Measurements from ENCODE around the gene OR10G2.
"Not testable (repeated sequence)": the region's sequence is repeated elsewhere in the genome, so short reads cannot be mapped to it uniquely, and the experiment has no call there.

Gene OR10G2

GRCh38 chr14:21647380-21647779, 12.6 kb upstream of the OR10G2 start:
- H3K27me3 ChIP-seq (ENCODE audit: control insufficient read depth in 1 of 2, insufficient read depth in 2 of 2, low read length in 2 of 2): no peaks in the 10 kb centered on the region
- no peaks in the 10 kb centered on the region for H3K4me1 ChIP-seq (ENCODE audit: insufficient read depth, low read length)
- H3K4me3 ChIP-seq (ENCODE audit: low read depth in 1 of 2, low read length in 2 of 2): no peak overlapping the region
- no peak overlapping the region for H3K9ac ChIP-seq (ENCODE audit: low read length)
- H3K36me3 ChIP-seq (ENCODE audit: insufficient read depth, low read length): no peaks in the 10 kb centered on the region
- H3K27ac ChIP-seq (ENCODE audit: low read depth, low read length): no peak overlapping the region
- H3K9me3 ChIP-seq (ENCODE audit: low read length): no peaks in the 10 kb centered on the region

GRCh38 chr14:21643407-21643806, 8.7 kb upstream of the OR10G2 start:
- H3K9me3 ChIP-seq (ENCODE audit: low read length): no peaks in the 10 kb centered on the region
- no peaks in the 10 kb centered on the region for H3K27me3 ChIP-seq (ENCODE audit: control insufficient read depth in 1 of 2, insufficient read depth in 2 of 2, low read length in 2 of 2)
- H3K4me1 ChIP-seq (ENCODE audit: insufficient read depth, low read length): no peaks in the 10 kb centered on the region
- H3K4me3 ChIP-seq (ENCODE audit: low read depth in 1 of 2, low read length in 2 of 2): no peak overlapping the region
- no peak overlapping the region for H3K9ac ChIP-seq (ENCODE audit: low read length)
- no peak overlapping the region for H3K27ac ChIP-seq (ENCODE audit: low read depth, low read length)
- no peaks in the 10 kb centered on the region for H3K36me3 ChIP-seq (ENCODE audit: insufficient read depth, low read length)

- no peak overlapping the region for H3K4me3 ChIP-seq (ENCODE audit: low read depth in 1 of 2, low read length in 2 of 2)
- no peak overlapping the region for H3K27ac ChIP-seq (ENCODE audit: low read depth, low read length)
- no peaks in the 10 kb centered on the region for H3K36me3 ChIP-seq (ENCODE audit: insufficient read depth, low read length)
These were observed 7.9 kb upstream of the OR10G2 start for GRCh38 chr14:21642683-21643082.

GRCh38 chr14:21631084-21631483, 3.7 kb downstream of the OR10G2 start:
- H3K36me3 ChIP-seq (ENCODE audit: insufficient read depth, low read length): no peaks in the 10 kb centered on the region
- H3K9ac ChIP-seq (ENCODE audit: low read length): no peak overlapping the region
- H3K27ac ChIP-seq (ENCODE audit: low read depth, low read length): no peak overlapping the region
- H3K27me3 ChIP-seq (ENCODE audit: control insufficient read depth in 1 of 2, insufficient read depth in 2 of 2, low read length in 2 of 2): no peaks in the 10 kb centered on the region
- no peaks in the 10 kb centered on the region for H3K4me1 ChIP-seq (ENCODE audit: insufficient read depth, low read length)
- no peak overlapping the region for H3K4me3 ChIP-seq (ENCODE audit: low read depth in 1 of 2, low read length in 2 of 2)
- no peaks in the 10 kb centered on the region for H3K9me3 ChIP-seq (ENCODE audit: low read length)

More at GRCh38 chr14:21642683-21643082, 7.9 kb upstream of the OR10G2 start:
- Histone ChIP-seq H3K9ac (ENCODE audit: low read length) (no peak overlapping the region), H3K9me3 (ENCODE audit: low read length) (no peaks in the 10 kb centered on the region), H3K27me3 (ENCODE audit: control insufficient read depth in 1 of 2, insufficient read depth in 2 of 2, low read length in 2 of 2) (no peaks in the 10 kb centered on the region), H3K4me1 (ENCODE audit: insufficient read depth, low read length) (no peaks in the 10 kb centered on the region)

- H3K4me1 ChIP-seq (ENCODE audit: insufficient read depth, low read length); H3K9ac ChIP-seq (ENCODE audit: low read length): not testable (repeated sequence)
These were observed 4.2 kb downstream of the OR10G2 start for GRCh38 chr14:21630503-21630902.

GRCh38 chr14:21626491-21627230, 8.1 kb downstream of the OR10G2 start:
- Histone ChIP-seq H3K4me1 (ENCODE audit: insufficient read depth, low read length) (no peaks in the 10 kb centered on the region), H3K36me3 (ENCODE audit: insufficient read depth, low read length) (no peaks in the 10 kb centered on the region), H3K9ac (ENCODE audit: low read length) (no peak overlapping the region), H3K9me3 (ENCODE audit: low read length) (no peaks in the 10 kb centered on the region), H3K27ac (ENCODE audit: low read depth, low read length) (no peak overlapping the region), H3K4me3 (ENCODE audit: low read depth in 1 of 2, low read length in 2 of 2) (no peak overlapping the region), H3K27me3 (ENCODE audit: control insufficient read depth in 1 of 2, insufficient read depth in 2 of 2, low read length in 2 of 2) (no peaks in the 10 kb centered on the region)

More at GRCh38 chr14:21630503-21630902, 4.2 kb downstream of the OR10G2 start:
- H3K4me3 ChIP-seq (ENCODE audit: low read depth in 1 of 2, low read length in 2 of 2); H3K36me3 ChIP-seq (ENCODE audit: insufficient read depth, low read length); H3K27ac ChIP-seq (ENCODE audit: low read depth, low read length); H3K27me3 ChIP-seq (ENCODE audit: control insufficient read depth in 1 of 2, insufficient read depth in 2 of 2, low read length in 2 of 2); H3K9me3 ChIP-seq (ENCODE audit: low read length): not testable (repeated sequence)

GRCh38 chr14:21617614-21618013, 17.1 kb downstream of the OR10G2 start:
- Histone ChIP-seq H3K27me3 (ENCODE audit: control insufficient read depth in 1 of 2, insufficient read depth in 2 of 2, low read length in 2 of 2) (no peaks in the 10 kb centered on the region), H3K27ac (ENCODE audit: low read depth, low read length) (no peak overlapping the region), H3K36me3 (ENCODE audit: insufficient read depth, low read length) (no peaks in the 10 kb centered on the region), H3K4me1 (ENCODE audit: insufficient read depth, low read length) (no peaks in the 10 kb centered on the region), H3K9ac (ENCODE audit: low read length) (no peak overlapping the region), H3K4me3 (ENCODE audit: low read depth in 1 of 2, low read length in 2 of 2) (no peak overlapping the region), H3K9me3 (ENCODE audit: low read length) (no peaks in the 10 kb centered on the region)

GRCh38 chr14:21614240-21614639, 20.5 kb downstream of the OR10G2 start:
- Histone ChIP-seq H3K9me3 (ENCODE audit: low read length) (no peaks in the 10 kb centered on the region), H3K4me1 (ENCODE audit: insufficient read depth, low read length) (no peaks in the 10 kb centered on the region), H3K4me3 (ENCODE audit: low read depth in 1 of 2, low read length in 2 of 2) (no peak overlapping the region), H3K36me3 (ENCODE audit: insufficient read depth, low read length) (no peaks in the 10 kb centered on the region), H3K27ac (ENCODE audit: low read depth, low read length) (no peak overlapping the region), H3K9ac (ENCODE audit: low read length) (no peak overlapping the region), H3K27me3 (ENCODE audit: control insufficient read depth in 1 of 2, insufficient read depth in 2 of 2, low read length in 2 of 2) (no peaks in the 10 kb centered on the region)

- no peak overlapping the region for H3K9ac ChIP-seq (ENCODE audit: low read length)
- H3K4me3 ChIP-seq (ENCODE audit: low read depth in 1 of 2, low read length in 2 of 2): no peak overlapping the region
- no peaks in the 10 kb centered on the region for H3K27me3 ChIP-seq (ENCODE audit: control insufficient read depth in 1 of 2, insufficient read depth in 2 of 2, low read length in 2 of 2)
These were observed 22.4 kb downstream of the OR10G2 start for GRCh38 chr14:21612324-21612723.

GRCh38 chr14:21602181-21602580, 32.6 kb downstream of the OR10G2 start:
- H3K27me3 ChIP-seq (ENCODE audit: control insufficient read depth in 1 of 2, insufficient read depth in 2 of 2, low read length in 2 of 2): not testable (repeated sequence)

More at GRCh38 chr14:21612324-21612723, 22.4 kb downstream of the OR10G2 start:
- Histone ChIP-seq H3K4me1 (ENCODE audit: insufficient read depth, low read length) (no peaks in the 10 kb centered on the region), H3K27ac (ENCODE audit: low read depth, low read length) (no peak overlapping the region), H3K36me3 (ENCODE audit: insufficient read depth, low read length) (no peaks in the 10 kb centered on the region), H3K9me3 (ENCODE audit: low read length) (no peaks in the 10 kb centered on the region)

GRCh38 chr14:21589317-21589716, 45.4 kb downstream of the OR10G2 start:
- no peaks in the 10 kb centered on the region for H3K4me1 ChIP-seq (ENCODE audit: insufficient read depth, low read length)
- no peaks in the 10 kb centered on the region for H3K9me3 ChIP-seq (ENCODE audit: low read length)
- H3K36me3 ChIP-seq (ENCODE audit: insufficient read depth, low read length): no peaks in the 10 kb centered on the region
- no peaks in the 10 kb centered on the region for H3K27me3 ChIP-seq (ENCODE audit: control insufficient read depth in 1 of 2, insufficient read depth in 2 of 2, low read length in 2 of 2)
- no peak overlapping the region for H3K27ac ChIP-seq (ENCODE audit: low read depth, low read length)
- no peak overlapping the region for H3K9ac ChIP-seq (ENCODE audit: low read length)
- no peak overlapping the region for H3K4me3 ChIP-seq (ENCODE audit: low read depth in 1 of 2, low read length in 2 of 2)

More at GRCh38 chr14:21602181-21602580, 32.6 kb downstream of the OR10G2 start:
- not testable (repeated sequence) for H3K4me1 ChIP-seq (ENCODE audit: insufficient read depth, low read length); H3K9me3 ChIP-seq (ENCODE audit: low read length); H3K9ac ChIP-seq (ENCODE audit: low read length); H3K27ac ChIP-seq (ENCODE audit: low read depth, low read length); H3K4me3 ChIP-seq (ENCODE audit: low read depth in 1 of 2, low read length in 2 of 2); H3K36me3 ChIP-seq (ENCODE audit: insufficient read depth, low read length)

Measured in muscle layer of colon (tissue), 2 donors.